NB4 (cell line): Measurements from ENCODE around the gene MAD1L1.

Experiments
- DNase-seq: peaks from one replicate; pipeline ENCODE4 v3.0.0; 2010; ENCODE audit warnings: low read depth
- H3K4me3 ChIP-seq: one replicate; pipeline ENCODE4 v1.5.1; 2011; ENCODE audit warnings: mild to moderate bottlenecking, low read depth, low read length, moderate library complexity
- MYC ChIP-seq: IDR thresholded peaks from 2 replicates; pipeline ENCODE4 v1.6.1; 2011; ENCODE audit warnings: low read depth, low read length
- POLR2A ChIP-seq: IDR thresholded peaks from 2 replicates; pipeline ENCODE4 v1.6.1; 2011; ENCODE audit warnings: mild to moderate bottlenecking; ENCODE audit not compliant: insufficient read length; ENCODE audit errors: extremely low read depth
- TF ChIP-seq, protein P1 (sequence below): IDR thresholded peaks from one replicate; pipeline ENCODE4 v1.5.1; 2012; ENCODE audit warnings: low read depth, low read length
- TF ChIP-seq, protein P2 (sequence below): IDR thresholded peaks from 2 replicates; pipeline ENCODE4 v1.6.1; 2011; ENCODE audit warnings: low read depth, low read length

Gene MAD1L1

DNA sequence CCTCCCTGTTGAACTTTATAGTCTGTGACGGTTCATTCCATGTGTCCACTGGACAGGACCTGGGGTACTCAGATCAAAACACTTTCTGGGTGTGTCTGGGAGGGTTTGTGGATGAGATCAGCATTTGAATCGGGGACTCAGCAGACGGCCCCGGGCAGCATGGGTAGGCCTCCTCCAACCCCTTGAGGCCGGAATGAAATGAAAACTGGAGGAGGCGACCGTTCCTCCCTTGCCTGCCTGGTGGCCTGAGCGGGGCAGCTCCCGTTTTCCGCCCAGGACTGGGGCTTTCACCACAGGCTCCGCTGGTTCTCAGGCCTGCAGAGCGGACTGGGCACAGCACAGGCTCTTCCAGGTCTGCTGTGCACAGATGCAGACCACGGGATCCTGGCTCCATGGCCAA, 247.7 kb downstream of the MAD1L1 start:
- no peak for TF ChIP-seq POLR2A
- TF ChIP-seq MYC: no peak
- TF ChIP-seq, protein P1, sequence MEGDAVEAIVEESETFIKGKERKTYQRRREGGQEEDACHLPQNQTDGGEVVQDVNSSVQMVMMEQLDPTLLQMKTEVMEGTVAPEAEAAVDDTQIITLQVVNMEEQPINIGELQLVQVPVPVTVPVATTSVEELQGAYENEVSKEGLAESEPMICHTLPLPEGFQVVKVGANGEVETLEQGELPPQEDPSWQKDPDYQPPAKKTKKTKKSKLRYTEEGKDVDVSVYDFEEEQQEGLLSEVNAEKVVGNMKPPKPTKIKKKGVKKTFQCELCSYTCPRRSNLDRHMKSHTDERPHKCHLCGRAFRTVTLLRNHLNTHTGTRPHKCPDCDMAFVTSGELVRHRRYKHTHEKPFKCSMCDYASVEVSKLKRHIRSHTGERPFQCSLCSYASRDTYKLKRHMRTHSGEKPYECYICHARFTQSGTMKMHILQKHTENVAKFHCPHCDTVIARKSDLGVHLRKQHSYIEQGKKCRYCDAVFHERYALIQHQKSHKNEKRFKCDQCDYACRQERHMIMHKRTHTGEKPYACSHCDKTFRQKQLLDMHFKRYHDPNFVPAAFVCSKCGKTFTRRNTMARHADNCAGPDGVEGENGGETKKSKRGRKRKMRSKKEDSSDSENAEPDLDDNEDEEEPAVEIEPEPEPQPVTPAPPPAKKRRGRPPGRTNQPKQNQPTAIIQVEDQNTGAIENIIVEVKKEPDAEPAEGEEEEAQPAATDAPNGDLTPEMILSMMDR: no peak
- TF ChIP-seq, protein P2, sequence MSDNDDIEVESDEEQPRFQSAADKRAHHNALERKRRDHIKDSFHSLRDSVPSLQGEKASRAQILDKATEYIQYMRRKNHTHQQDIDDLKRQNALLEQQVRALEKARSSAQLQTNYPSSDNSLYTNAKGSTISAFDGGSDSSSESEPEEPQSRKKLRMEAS: no peak
- no peak overlapping the region for H3K4me3 ChIP-seq
- no peak for DNase-seq

DNA sequence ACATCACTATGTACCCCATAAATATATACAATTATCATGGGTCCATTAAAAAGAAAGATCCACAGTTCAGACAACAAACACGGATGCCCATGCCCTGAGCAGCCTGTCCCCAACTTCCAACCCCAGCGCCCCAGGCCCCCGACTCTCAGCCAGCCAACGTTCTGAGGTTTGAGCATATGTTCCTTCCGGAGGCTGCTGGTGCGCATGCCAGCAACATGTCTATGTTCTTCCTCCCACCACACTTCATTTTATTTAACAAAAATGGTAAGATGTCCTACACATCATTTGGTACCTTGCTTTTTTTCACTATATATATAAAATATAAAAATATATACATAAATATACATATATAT, 250.9 kb downstream of the MAD1L1 start:
- TF ChIP-seq POLR2A (no peak), MYC (no peak)
- TF ChIP-seq, protein P2: no peak
- TF ChIP-seq, protein P1: no peak
- H3K4me3 ChIP-seq: no peak overlapping the region
- no peak for DNase-seq

DNA sequence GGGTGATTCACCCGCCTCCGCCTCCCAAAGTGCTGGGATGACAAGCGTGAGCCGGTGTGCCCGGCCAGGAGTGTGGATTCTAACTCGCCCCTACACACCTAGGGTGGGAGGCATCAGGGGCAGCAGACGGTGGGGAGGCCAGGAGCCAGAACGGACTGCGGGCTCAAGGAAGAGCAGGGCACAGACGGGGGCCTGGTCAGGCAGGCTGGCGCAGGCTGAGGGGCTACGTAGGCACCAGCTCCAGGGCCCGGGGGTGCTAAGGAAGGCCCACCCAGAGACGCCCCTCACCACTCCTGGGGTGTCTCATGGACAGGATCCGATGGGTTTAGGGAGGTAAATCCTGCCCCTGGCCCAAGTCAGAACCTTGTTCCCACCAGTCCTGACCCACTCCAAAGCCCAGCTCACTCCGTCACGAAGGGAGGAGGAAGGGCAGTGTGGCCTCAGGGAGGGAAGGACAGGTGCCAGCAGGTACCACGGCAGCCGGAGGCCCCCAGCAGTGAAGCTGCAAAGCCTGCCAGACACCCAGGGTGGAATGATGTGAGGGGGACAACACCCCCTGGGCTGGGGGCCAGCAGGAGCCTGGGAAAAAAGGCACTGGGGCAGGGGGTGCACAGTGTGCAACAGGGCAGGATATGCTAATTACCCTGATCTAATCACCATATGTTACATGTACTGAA, 251.4 kb downstream of the MAD1L1 start:
- DNase-seq: no peak
- no peak overlapping the region for H3K4me3 ChIP-seq

DNA sequence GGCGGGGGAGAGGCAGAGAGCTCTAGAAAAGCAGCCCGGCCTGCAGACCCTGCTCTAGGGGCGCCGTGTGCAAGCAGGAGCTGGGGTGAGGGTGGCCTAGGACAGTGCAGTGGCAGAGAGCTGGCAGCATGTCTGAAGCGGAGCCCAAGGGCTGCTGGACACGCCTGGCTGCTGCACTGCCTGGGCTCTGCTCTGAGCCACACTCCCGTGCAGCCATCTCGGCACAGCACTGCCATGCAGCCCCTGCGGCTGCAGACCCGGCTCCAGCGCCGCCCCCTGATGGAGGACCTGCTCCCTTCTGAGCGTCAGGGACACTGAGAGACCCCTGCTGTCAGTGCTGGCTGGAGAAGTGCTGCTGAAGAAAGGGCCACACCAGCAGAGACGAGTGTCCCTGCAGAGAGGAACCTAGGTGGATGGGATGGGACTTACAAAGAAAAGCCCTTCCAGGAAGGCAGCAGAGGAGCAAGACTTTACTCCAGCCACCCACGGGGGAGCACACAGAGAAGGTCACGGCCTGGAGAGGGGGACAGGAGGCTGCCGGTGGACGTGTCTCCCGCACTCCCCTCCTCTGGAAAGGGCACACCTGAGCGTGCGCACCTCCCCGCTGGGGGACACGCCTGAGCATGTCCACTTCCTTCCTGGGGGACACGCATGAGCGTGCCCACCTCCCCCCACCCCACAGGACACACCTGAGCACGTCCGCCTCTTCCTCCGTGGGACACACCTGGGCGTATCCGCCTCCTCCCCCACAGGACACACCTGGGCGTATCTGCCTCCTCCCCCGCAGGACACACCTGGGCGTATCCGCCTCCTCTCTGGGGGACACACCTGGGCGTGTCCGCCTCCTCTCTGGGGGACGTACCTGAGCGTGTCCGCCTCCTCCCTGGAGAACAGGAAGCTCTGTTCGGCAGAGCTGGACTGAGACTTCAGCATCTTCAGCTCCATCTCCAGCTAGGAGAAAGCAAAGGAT, 252.9 kb downstream of the MAD1L1 start:
- TF ChIP-seq, protein P1: no peak
- TF ChIP-seq, protein P2: no peak
- TF ChIP-seq POLR2A: no peak
- no peak for TF ChIP-seq MYC
- H3K4me3 ChIP-seq: no peak overlapping the region
- no peak for DNase-seq

More for the DNA sequence above, 251.4 kb downstream of the MAD1L1 start:
- TF ChIP-seq, protein P2: no peak
- TF ChIP-seq MYC (no peak), POLR2A (no peak)
- TF ChIP-seq, protein P1: no peak

DNA sequence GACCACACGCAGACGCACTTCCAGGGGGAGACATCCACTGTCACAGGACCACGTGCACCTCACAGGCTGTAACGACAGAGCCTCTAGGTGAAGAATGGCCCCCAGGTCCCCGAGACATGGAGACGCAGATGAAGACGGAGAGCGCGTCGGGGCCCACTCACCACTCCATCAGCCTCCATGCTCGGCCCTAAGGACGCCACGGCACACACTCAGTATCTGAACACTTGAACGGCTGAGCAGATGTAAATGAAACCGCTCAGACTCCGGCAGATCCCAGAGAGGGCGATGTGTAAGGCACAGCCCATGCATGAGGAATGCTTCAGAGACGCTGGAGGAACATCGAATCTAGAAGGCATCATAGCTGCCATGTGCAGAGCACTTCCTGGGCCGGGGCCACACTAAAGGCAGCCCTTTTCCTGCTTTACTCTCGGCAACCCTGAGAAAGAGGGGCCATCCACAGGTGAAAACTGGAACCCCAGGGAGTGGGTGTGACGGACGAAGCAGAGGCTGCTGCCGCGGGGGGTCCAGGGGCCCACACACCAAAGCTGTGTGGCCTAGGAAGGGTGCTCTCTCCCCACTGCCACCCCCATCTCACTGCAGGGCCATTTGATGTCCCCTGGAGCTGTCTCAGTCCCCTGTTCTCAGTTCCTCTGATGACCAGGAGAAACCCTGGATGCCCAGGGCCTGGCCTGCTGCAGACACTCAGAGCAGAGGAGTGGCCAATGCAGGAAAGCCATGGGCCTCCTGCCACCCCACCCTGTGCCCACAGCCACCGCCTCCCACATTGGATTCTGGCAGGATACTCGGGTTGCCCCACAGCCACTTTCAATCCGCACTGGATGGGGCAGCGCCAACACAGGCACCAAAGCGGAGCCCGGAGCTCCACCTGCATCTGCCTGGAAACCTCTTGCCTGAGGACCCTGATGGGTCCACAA, 253.8 kb downstream of the MAD1L1 start:
- no peak for DNase-seq
- no peak overlapping the region for H3K4me3 ChIP-seq
- no peak for TF ChIP-seq POLR2A
- TF ChIP-seq, protein P1: no peak
- TF ChIP-seq, protein P2: no peak
